Measurements from ENCODE around the gene ACSL3.
"Not testable (repeated sequence)": the region's sequence is repeated elsewhere in the genome, so short reads cannot be mapped to it uniquely, and the experiment has no call there.

ACSL3 gene

DNA sequence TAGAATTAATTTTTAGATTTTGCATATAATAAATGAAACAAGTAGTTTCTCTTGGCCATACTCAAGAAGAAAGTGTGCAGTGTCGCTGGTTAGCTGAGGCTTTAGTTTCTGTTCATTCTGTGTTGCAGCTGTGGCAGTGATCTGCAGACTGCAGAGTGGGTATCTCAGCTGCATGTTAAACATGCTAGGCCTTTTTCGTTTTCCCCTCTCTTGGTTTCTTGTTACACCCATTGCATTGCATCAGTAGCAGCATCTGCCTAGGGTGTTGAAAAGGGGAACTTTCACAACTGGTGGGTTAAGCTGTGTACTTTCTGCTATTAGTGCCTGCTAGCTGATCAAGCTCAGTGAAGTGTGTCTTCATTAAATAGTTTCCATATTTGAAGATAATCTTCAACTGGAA lies 51.3 kb downstream of the ACSL3 start:
- DNase-seq (ENCODE audit: low read depth in 2 of 2): no peak

DNA sequence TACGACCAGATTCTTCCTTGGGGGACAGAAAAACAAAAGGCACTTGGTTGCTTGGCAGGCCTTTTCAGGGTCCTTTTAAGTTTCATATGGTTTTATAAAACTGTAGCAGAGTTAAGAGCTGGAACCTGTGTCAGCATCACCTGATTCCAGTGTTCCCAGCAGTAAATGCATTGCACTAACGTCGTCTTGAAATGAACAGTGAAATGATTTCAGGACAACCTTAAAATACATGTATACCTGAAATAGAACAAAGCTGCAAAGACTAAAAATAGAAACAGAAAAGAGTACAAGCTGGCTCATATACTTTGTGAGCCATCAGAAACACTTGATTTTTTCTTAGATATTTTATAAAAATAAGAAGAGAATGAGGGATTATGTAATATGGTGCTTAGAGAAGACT lies 51.9 kb downstream of the ACSL3 start:
- DNase-seq (ENCODE audit: low read depth in 2 of 2): no peak

DNA sequence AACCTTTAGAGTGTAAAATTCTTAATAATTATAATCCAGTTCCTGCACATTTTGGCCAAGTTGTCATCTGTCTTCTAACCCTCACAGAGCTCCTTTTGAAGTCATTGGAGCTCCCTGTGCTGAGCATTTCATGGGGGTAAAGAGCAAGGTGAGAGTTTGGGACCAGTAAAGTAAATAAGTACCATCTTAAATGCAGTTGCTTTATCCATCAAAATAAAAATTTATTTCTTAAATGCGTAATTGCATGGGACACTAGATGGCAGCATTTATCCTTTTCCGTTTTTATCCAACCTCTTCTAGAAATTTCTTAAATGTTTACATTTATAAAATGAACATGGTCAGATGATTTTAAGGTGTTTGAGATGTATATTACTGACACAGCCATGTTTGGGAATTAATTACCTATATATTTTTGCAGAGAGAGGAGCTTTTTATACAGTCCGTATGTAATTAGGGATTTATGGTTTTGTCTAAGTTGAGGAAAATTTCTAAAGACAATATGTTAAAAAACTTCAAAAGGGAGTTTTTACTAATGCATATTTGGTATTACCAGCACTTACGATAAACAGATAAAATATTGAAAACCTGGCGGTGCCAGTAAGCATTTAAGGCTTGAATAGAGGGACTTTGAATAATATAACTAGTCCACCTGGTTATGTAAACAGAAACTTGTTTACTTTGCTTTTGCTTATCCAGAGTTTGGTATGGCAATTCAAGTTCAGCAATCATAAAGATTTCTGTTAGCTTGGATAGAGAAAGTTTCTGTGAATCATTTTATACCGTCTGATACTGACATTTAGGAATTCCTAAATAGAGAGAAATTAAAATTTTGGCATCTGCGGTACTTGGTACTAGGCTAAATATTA lies 54.5 kb downstream of the ACSL3 start:
- DNase-seq (ENCODE audit: low read depth in 2 of 2): no peak

- no peak for DNase-seq (ENCODE audit: low read depth in 2 of 2)
Observed at GRCh38 chr2:222916229-222917197, 55.7 kb downstream of the ACSL3 start.

DNA sequence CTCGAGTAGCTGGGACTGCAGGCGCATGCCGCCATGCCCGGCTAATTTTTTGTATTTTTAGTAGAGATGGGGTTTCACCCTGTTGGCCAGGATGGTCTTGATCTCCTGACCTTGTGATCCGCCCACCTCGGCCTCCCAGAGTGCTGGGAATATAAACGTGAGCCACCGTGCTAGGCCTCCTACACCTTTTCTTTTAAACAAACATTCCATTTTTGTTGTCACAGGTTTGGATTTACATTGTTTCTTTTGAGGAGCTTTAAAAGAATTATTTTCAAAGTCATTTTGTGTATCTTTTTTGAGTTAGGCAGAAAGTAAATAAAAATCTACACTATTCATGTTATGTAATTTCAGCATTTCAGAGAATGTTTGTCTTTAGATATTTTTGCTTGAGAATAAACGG lies 56.4 kb downstream of the ACSL3 start:
- not testable (repeated sequence) for DNase-seq (ENCODE audit: low read depth in 2 of 2)

- no peak for DNase-seq (ENCODE audit: low read depth in 2 of 2)
Observed at GRCh38 chr2:222919841-222920526, 59.1 kb downstream of the ACSL3 start.

GRCh38 chr2:222920657-222921186 lies 59.9 kb downstream of the ACSL3 start:
- DNase-seq (ENCODE audit: low read depth in 2 of 2): no peak

DNA sequence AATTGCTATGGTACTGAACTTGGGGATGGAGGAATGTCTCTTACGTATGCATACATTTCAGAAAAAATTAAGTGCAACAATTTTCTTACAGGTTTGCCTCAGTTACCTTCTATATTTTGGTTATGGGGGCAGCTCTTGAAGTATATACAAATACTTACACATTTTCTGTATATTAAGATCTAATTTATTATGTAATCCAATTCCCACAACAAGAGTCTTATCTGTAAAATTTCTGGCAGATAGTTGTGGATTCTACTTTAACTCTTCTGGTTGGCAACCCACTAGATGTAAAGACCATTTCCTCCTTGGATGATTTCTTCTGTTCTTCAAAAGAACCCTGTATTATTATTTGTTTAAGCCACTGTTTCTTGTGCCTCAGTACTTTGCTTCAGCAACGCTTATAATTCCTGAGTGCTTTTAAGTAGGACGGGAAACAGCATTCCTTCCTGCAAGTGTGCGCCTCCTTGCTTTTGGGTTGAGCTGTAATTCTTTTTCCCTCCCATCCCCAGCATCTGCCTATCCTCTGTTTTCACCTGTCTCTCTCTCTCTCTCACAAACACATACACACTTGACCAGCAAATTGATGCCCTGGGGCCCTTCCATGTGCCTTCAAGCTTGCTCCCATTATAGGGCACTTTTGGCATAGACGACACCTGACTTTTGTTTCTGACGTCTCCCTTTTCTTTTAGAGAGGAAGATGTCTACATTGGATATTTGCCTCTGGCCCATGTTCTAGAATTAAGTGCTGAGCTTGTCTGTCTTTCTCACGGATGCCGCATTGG lies 61.4 kb downstream of the ACSL3 start:
- DNase-seq (ENCODE audit: low read depth in 2 of 2): no peak

- DNase-seq (ENCODE audit: low read depth in 2 of 2): no peak
Observed at GRCh38 chr2:222926915-222927314, 66.1 kb downstream of the ACSL3 start.

DNA sequence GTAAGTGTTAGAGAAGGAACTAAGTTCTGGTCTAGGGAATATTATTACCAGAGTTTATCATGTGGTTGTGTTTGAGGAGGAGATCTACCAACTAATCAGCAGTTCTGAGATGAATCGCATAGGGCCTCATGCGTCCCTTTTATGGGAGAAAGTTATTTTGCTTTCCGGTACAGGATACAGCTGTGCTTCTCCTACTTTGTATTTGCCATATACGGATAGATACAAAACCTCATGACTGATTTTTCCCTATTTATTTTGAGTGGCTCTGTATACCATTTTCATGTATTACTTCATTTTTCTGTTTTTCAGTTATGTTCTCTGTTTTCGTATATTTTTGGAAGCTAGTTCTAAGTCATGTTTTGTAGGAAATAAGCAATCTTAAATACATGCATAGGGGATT lies 66.8 kb downstream of the ACSL3 start:
- no peak for DNase-seq (ENCODE audit: low read depth in 2 of 2)

- DNase-seq (ENCODE audit: low read depth in 2 of 2): no peak
Observed at GRCh38 chr2:222928335-222928734, 67.5 kb downstream of the ACSL3 start.

DNA sequence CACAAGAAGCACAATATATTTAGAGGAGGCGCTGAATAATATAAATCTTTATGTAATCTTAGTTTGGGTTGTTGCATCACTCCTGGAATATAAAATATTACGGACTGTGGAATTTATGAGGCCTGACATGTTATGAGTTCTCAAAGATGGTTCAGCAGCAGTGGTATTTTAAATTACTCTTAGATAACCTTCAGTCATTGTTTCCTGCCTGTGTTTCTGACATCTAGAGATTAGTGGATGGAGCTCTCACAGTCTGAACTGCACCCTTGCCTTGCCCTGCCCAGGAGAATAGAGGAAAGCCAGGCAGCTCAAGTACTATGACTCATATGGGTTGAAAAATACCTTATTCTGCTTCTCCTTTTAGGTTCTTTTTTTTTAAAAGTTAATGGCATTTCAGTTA lies 70.0 kb downstream of the ACSL3 start:
- no peak for DNase-seq (ENCODE audit: low read depth in 2 of 2)

DNA sequence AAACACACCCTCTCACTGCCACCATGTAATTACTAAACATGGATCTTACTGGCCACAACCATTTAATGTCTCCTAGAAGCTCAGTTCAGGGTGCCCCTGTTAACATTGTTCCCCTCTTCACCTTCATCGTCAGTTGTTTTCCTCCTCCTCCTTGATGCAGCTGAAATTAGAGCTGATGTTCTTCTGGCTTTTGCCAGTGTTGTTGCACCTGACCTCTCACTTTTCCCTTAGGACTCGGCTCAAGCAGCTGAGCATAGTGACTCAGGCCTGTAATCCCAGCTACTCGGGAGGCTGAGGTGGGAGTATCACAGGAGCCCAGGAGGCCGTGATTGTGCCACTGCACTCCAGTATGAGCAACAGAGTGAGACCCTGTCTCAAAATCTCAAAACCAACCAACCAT lies 70.8 kb downstream of the ACSL3 start:
- DNase-seq (ENCODE audit: low read depth in 2 of 2): no peak

DNA sequence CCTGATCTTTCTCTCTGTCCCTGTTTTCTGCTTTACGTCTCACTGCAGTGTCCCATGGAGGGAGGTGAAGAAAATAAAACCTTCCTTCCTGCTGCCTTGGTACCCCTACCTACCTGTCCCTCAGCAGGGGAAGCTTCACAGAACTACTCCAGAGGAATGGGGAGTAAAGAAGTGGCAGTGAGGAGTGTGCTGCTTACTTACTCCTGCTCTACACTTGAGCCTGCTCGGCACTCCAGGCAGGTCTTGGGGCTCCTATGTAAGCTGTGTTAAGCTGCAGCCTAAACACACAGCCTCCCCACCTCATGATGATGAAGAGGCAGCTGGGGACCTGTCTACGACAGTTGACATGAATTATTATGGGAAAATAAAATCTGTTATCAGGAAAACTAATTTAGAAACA lies 72.6 kb downstream of the ACSL3 start:
- no peak for DNase-seq (ENCODE audit: low read depth in 2 of 2)

GRCh38 chr2:222935688-222936298 lies 75.0 kb downstream of the ACSL3 start:
- DNase-seq (ENCODE audit: low read depth in 2 of 2): no peak

GRCh38 chr2:222936705-222937104 lies 75.9 kb downstream of the ACSL3 start:
- DNase-seq (ENCODE audit: low read depth in 2 of 2): no peak

GRCh38 chr2:222938327-222938726 lies 77.5 kb downstream of the ACSL3 start:
- no peak for DNase-seq (ENCODE audit: low read depth in 2 of 2)

DNA sequence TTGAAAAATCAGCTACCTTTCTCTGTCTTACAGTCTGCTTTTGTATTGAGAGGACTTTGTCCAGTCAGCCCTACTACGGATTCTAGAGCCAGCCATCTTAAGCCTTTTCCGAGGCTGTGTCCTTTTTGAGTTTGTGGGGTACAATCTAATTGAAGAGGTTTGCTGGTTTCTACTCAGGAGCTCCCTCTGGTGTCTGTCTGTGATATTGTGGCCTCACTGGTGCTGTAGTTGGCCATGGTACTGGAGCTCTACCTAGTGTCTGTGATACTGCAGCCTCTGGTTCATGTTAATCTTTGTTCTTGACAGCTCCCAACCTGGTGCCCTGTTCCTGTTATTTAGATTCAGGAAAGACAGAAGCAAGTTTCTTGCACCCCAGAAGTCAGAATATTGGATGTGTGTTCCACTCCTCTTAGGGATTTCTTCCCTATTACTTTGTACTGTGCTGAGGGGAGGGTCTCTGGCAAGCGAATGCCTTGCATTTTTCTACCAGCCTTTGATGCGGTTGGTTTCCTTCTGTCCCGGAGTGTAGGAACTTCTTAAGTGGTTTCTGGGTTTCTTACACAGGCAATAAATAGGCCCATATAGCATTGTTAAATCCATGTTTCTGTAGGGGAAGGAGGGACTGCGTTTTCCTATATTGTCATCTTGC lies 78.5 kb downstream of the ACSL3 start:
- DNase-seq (ENCODE audit: low read depth in 2 of 2): peak; percentile 27 to 46

GRCh38 chr2:222939979-222940378 lies 79.1 kb downstream of the ACSL3 start:
- no peak for DNase-seq (ENCODE audit: low read depth in 2 of 2)

- DNase-seq (ENCODE audit: low read depth in 2 of 2): no peak
Observed at GRCh38 chr2:222941510-222942032, 80.7 kb downstream of the ACSL3 start.

All from stimulated activated CD4-positive, alpha-beta T cell treated with anti-CD3 and anti-CD28 coated beads, Interleukin-15, amount 100 ng/mL, for 48 hours (primary cell).